Neural crest cell (in vitro differentiated cells): ENCODE data around the gene DIPK1A. TPM values are rescaled to one million over a fixed set of nuclear protein-coding genes. Genes with fewer than 3 reads are reported as not detected.

Experiments used
- DNase-seq: peaks from one replicate; pipeline ENCODE4 v3.0.0; 2021; ENCODE audit warnings: low read depth, mixed read lengths, low spot score
- H3K27ac Mint-ChIP-seq: one replicate; pipeline ENCODE4 v1.8.0; 2021; ENCODE audit warnings: mild to moderate bottlenecking, mixed read lengths; ENCODE audit not compliant: unreplicated experiment
- H3K27me3 Mint-ChIP-seq: 2 replicates; pipeline ENCODE4 v1.8.0; 2021; ENCODE audit warnings: low read depth, mild to moderate bottlenecking, mixed read lengths
- H3K36me3 Mint-ChIP-seq: 2 replicates; pipeline ENCODE4 v1.8.0; 2021; ENCODE audit warnings: low read depth, mild to moderate bottlenecking, mixed read lengths
- H3K4me1 Mint-ChIP-seq: 2 replicates; pipeline ENCODE4 v1.8.0; 2021; ENCODE audit warnings: mixed read lengths
- H3K4me3 Mint-ChIP-seq: one replicate; pipeline ENCODE4 v1.8.0; 2021; ENCODE audit warnings: mild to moderate bottlenecking, mixed read lengths
- H3K9me3 Mint-ChIP-seq: 2 replicates; pipeline ENCODE4 v1.8.0; 2021; ENCODE audit warnings: mixed read lengths
- CTCF ChIP-seq: fragments of 200-600 bp; sonication (generic); conservative IDR thresholded peaks from 2 replicates; pipeline ENCODE4 v1.5.0; 2021; ENCODE audit warnings: antibody characterized with exemption, mild to moderate bottlenecking
- total RNA-seq: library from RNA; stranded (reverse); gene quantifications from 2 replicates; pipeline ENCODE4 v1.2.1, GENCODE V29; 2021

Gene DIPK1A
- total RNA-seq, 1 donor from 2014 or later = 2.3 TPM

DNA sequence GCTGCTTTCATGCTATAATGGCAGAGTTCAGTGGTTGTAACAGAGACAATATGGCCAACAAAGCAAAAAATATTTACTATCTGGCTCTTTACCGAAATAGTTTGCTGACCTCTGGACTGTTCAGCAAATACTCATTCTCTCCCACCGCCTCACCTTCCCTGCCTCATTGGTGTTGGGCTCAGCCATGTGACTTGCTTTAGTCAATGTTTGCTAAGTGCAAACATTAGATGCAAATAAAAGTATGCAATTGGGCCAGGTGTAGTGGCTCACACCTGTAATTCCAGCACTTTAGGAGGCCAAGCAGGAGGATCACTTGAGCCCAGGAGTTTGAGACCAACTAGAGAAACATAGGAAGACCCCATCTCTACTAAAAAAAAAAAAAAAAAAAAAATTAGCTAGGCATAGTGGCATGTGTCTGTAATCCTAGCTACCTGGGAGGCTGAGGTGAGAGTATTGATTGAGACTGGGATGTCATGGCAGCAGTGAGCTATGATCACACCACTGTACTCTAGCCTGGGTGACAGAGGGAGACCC, 74.3 kb downstream of the DIPK1A start:
- Mint-ChIP-seq H3K27me3 (no peaks in the 10 kb centered on the region), H3K4me3 (no peak overlapping the region), H3K9me3 (peaks cover 11% of the 10 kb centered on the region), H3K36me3 (peaks cover 4% of the 10 kb centered on the region), H3K27ac (no peak overlapping the region), H3K4me1 (no peaks in the 10 kb centered on the region)
- no peak for DNase-seq
- no peak for TF ChIP-seq CTCF

DNA sequence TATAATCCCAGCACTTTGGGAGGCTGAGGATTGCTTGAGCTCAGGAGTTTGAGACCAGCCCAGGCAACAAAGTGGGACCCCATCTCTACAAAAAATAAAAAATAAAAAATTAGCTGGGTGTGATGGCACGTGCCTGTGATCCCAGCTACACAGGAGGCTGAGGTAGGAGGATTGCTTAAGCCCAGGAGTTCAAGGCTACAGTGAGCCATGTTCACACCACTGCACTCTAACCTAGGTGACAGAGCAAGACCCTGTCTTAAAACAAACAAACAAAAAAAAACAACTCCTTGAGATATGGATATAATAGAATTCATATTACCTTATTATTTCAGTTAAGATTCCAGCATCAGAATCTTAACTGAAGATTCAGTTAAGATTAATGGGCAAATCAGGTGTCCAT, 77.1 kb downstream of the DIPK1A start:
- Mint-ChIP-seq H3K4me3 (no peak overlapping the region), H3K27ac (no peak overlapping the region), H3K4me1 (no peaks in the 10 kb centered on the region), H3K9me3 (peaks cover 7% of the 10 kb centered on the region), H3K27me3 (no peaks in the 10 kb centered on the region), H3K36me3 (no peaks in the 10 kb centered on the region)
- no peak for TF ChIP-seq CTCF
- DNase-seq = no peak

- Mint-ChIP-seq H3K9me3 (peaks cover 3% of the 10 kb centered on the region), H3K27me3 (no peaks in the 10 kb centered on the region), H3K4me1 (no peaks in the 10 kb centered on the region), H3K4me3 (no peak overlapping the region), H3K36me3 (no peaks in the 10 kb centered on the region), H3K27ac (no peak overlapping the region)
- no peak for TF ChIP-seq CTCF
- no peak for DNase-seq
Measured at GRCh38 chr1:92883297-92883696, 78.0 kb downstream of the DIPK1A start.

- H3K27me3 Mint-ChIP-seq = no peaks in the 10 kb centered on the region
- H3K4me3 Mint-ChIP-seq = no peak overlapping the region
- H3K4me1 Mint-ChIP-seq = no peaks in the 10 kb centered on the region
- H3K27ac Mint-ChIP-seq = no peak overlapping the region
- no peak for DNase-seq
- TF ChIP-seq CTCF = no peak
- no peaks in the 10 kb centered on the region for H3K9me3 Mint-ChIP-seq
- no peaks in the 10 kb centered on the region for H3K36me3 Mint-ChIP-seq
Measured at GRCh38 chr1:92882819-92883218, 78.4 kb downstream of the DIPK1A start.

DNA sequence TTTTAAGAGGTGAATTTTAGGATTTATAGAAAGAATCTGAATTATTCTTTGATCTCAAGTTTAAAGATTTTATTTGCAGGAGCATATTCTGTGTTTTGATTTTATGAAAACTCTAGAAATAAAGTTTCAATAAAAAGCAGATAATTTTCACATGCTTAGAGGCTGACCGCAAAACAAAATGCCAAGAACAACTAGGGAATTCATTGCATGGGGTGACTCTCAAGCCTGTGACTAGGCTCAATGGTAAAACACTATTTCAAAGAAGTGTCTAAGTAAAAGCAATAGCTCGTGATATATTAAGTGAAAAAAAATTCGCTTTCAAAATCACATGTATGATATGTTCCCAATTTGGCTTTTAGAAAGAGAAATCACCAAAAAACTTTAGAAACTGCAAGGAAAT, 79.9 kb downstream of the DIPK1A start:
- peaks cover 6% of the 10 kb centered on the region for H3K4me1 Mint-ChIP-seq
- H3K9me3 Mint-ChIP-seq = no peaks in the 10 kb centered on the region
- DNase-seq = no peak
- H3K4me3 Mint-ChIP-seq = no peak overlapping the region
- TF ChIP-seq CTCF = no peak
- no peaks in the 10 kb centered on the region for H3K36me3 Mint-ChIP-seq
- H3K27ac Mint-ChIP-seq = no peak overlapping the region
- H3K27me3 Mint-ChIP-seq = no peaks in the 10 kb centered on the region
